NCI-H1092 (cell line): ENCODE measurements around the gene SLC25A45.

ENCODE experiments used
- DNase-seq: peaks from one replicate; lab custom pipeline; 2025; lab: John Stamatoyannopoulos, UW

SLC25A45 gene, protein sequence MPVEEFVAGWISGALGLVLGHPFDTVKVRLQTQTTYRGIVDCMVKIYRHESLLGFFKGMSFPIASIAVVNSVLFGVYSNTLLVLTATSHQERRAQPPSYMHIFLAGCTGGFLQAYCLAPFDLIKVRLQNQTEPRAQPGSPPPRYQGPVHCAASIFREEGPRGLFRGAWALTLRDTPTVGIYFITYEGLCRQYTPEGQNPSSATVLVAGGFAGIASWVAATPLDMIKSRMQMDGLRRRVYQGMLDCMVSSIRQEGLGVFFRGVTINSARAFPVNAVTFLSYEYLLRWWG

GRCh38 chr11:65382033-65382803 is at the start of gene SLC25A45:
Gene SLC25A45 (minus strand): TSS chr11:65382646. CDS start chr11:65381951, 695 bp downstream.
- peak; percentile 90 for DNase-seq

GRCh38 chr11:65431451-65432099 is 49.1 kb upstream of the SLC25A45 start:
- no peak for DNase-seq

DNA sequence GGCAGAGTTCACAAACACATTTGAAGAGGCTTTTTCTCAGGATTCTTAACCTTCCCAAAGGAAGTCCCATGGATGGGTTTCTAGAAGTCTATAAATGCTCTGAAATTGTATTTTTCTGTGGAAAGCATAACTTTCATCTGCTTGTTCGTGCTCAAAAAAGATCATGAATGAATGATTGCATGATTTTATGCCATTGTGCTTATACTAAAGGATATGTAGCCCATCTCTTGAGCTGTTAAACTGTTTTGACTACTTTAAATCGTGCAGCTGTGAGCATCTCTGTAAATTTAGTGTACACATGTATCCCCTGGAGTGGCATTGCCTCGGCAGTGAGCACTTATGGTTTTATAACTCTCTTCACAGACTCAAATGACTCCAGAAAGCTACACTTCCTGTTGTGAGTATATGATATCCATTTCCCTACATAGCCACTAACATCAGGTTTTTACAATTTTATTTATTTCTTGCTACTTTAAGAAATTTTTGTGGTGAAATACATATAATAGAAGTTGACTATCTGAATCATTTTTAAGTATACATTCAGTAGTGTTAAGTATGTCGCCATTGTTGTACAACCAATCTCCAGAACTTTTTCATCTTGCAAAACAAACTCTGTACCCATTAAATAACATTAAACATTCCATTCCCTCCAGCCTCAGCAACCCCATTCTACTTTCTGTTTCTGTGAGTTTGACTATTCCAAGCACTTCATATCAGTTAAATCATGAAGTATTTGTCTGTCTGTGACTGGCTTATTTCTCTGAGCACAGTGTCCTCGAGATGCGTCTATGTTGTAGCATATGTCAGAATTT is 48.2 kb upstream of the SLC25A45 start:
- no peak for DNase-seq

DNA sequence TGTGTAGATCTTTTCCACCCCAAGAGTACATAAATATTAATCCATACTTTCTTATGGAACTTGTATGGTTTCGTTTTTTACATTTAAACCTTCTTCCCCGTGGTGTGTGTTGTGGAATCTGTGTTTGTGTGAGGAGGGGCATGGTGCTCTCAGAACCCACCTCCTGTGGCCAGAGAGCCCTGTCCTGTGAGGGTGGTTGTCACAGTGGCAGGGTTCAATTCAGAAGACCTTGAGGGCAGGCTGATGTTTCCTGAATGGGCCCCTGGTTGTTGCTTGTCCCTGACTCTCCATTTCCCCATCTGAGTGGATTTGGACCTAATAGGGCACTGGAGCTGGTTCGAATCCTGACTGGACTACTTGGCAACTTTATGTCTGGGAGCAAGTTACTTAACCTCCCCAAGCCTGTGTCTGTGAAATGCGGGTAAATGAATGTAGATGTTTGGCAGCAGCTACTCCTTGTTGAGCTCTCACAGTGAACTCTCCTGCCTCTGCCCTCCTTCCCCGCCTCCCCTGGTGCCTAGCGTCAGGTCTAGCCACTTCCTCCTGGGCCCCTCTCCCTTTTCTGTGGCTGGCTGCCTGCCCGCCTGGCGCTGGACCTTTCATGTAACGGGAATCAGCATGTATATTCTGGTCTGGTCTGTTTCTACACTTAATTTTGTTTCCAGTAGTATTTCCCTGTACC is 47.4 kb upstream of the SLC25A45 start:
- no peak for DNase-seq

- no peak for DNase-seq
Observed at GRCh38 chr11:65429068-65429681, 46.7 kb upstream of the SLC25A45 start.

DNA sequence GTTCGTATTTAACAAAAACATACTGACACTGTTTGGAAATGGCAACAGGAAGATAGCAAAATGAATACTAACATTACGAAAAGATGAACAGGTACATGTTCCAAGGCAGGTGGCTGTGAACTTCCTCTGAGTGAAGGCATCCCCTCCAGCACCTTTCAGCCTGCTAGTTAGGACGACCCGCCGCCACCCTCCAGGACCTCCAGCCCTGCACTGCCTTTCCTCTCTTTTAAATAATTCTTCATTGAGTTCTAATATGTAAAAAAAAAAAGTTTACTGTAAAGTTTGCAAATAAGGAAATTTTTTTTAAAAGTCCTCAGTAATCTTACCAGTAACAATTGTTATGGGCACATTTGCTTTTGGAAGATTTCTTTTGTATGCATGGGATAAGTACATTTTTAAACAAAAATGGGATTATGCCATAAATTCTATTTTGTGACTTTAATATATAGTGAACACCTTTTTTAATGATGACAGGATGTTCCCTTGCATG is 46.2 kb upstream of the SLC25A45 start:
- no peak for DNase-seq

DNA sequence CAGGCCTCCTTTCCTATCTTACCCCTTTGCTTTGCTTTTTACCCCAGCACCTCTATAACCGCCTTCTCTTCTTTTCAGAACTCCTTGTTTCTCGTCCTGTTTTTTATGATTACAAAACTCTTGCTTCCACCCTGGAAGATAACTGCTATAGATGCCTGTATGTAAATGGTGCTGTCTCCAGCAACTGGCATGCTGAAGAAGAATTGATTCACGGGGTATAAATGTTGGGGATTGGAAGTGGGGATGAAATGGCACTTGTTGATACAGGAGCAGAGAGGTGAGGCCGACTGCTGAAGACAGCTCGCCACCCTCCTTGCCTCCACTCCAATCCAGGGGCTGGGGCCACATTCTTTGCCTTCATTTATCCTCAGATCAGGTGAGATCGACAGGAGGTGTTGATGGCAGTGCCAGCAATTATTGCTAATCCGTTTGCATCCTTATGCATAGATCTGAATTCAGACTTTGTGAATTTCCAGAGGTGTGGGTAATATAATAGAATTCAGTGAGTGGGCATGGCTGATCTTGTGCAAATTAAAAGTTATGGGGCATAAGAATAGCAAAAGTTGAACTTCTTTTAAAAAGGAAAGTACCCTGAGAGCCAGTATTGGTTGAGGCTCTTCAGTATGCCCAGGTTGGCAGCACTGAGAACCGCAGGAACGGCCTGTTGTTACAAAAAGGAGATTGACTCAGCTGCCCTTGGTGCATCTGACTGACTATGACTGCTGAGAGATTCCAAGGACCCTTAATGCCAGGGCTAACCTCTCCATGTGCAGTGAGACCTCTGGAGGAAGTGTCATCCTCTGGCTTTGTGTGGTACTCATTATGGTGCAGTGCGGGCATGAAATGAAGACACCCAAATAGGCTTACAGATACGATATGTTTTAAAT is 45.5 kb upstream of the SLC25A45 start:
- no peak for DNase-seq

DNA sequence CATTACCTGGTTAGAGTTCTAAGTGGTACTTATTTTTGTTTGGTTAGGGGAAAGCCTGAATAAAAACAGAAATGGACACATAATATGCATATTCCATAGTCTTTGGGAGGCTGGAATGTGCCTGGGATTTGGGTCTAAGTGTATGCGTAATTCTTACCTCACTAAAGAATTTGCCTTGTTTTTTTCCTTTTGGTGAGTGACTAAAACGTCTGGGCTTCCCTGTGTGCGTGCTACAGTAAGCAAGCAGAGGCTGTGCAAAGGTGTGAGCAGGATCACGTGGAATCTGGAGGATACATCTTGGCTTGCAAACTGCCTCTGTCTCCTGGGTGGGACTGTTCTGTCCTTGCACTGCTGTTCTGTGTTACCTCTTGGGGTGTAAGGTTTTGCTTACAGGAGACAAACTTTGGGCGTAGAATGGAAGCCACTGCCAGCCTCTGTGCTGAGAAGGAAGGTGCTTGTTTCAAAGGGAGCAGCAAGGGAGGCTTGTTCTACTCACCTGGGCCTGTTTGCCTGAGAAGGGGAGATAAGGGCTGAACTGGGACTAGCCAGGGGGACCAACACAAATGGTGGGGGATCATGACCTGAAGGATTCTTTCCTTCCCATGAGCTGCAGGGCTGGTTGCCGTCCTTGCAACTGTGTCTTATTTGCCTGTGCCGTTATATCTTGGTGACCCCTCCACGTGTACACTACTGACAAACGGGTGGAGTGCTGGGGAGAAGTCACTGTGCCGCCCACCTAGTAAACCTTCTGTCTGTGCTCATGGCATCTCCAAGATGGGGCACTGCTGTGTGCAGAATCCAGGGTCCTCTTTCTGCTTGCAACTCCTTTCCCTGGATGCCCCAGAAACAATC is 44.6 kb upstream of the SLC25A45 start:
- no peak for DNase-seq

DNA sequence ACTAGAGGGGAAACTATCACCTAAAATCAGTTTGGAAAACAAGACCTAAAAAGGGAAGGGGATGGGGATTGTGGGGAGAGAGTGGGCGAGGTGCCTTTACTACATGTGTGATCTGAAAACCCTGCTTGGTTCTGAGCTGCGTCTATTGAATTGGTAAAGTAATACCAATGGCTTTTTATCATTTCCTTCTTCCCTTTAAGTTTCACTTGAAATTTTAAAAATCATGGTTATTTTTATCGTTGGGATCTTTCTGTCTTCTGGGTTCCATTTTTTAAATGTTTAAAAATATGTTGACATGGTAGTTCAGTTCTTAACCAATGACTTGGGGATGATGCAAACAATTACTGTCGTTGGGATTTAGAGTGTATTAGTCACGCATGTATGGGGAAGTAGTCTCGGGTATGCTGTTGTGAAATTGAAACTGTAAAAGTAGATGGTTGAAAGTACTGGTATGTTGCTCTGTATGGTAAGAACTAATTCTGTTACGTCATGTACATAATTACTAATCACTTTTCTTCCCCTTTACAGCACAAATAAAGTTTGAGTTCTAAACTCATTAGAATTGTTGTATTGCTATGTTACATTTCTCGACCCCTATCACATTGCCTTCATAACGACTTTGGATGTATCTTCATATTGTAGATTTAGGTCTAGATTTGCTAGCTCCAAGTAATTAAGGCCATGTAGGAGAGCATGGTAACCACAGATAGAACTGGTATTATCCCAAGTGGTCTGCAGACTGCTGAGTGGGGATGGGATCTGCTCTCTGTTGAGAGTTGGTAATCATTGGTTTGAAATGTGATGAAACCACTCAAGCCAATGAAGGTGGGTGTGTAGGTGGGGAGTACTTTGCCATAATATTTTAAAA is 43.8 kb upstream of the SLC25A45 start:
- DNase-seq, result no peak

DNA sequence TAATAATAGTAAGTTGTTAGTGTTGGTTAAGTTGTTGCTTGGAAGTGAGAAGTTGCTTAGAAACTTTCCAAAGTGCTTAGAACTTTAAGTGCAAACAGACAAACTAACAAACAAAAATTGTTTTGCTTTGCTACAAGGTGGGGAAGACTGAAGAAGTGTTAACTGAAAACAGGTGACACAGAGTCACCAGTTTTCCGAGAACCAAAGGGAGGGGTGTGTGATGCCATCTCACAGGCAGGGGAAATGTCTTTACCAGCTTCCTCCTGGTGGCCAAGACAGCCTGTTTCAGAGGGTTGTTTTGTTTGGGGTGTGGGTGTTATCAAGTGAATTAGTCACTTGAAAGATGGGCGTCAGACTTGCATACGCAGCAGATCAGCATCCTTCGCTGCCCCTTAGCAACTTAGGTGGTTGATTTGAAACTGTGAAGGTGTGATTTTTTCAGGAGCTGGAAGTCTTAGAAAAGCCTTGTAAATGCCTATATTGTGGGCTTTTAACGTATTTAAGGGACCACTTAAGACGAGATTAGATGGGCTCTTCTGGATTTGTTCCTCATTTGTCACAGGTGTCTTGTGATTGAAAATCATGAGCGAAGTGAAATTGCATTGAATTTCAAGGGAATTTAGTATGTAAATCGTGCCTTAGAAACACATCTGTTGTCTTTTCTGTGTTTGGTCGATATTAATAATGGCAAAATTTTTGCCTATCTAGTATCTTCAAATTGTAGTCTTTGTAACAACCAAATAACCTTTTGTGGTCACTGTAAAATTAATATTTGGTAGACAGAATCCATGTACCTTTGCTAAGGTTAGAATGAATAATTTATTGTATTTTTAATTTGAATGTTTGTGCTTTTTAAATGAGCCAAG is 42.9 kb upstream of the SLC25A45 start:
- no peak for DNase-seq

- DNase-seq, result no peak
Observed at GRCh38 chr11:65424205-65425104, 42.0 kb upstream of the SLC25A45 start.

DNA sequence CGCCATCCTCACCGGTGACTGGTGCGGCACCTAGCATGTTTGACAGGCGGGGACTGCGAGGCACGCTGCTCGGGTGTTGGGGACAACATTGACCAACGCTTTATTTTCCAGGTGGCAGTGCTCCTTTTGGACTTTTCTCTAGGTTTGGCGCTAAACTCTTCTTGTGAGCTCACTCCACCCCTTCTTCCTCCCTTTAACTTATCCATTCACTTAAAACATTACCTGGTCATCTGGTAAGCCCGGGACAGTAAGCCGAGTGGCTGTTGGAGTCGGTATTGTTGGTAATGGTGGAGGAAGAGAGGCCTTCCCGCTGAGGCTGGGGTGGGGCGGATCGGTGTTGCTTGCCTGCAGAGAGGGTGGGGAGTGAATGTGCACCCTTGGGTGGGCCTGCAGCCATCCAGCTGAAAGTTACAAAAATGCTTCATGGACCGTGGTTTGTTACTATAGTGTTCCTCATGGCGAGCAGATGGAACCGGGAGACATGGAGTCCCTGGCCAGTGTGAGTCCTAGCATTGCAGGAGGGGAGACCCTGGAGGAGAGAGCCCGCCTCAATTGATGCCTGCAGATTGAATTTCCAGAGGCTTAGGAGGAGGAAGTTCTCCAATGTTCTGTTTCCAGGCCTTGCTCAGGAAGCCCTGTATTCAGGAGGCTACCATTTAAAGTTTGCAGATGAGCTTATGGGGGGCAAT is 41.2 kb upstream of the SLC25A45 start:
- DNase-seq, result no peak

GRCh38 chr11:65422633-65423515 is 40.4 kb upstream of the SLC25A45 start, which contains the start of gene NEAT1:
Gene NEAT1 (plus strand): TSS chr11:65422798.
- DNase-seq, result no peak
